A673 (cell line): Measurements from ENCODE around the gene IGFL4. TPM values are rescaled to one million over a fixed set of nuclear protein-coding genes. Genes with fewer than 3 reads are reported as not detected.

Experiments
- BruUV-seq: library from RNA; stranded (reverse); fragments of 400-500 nt; replicated peaks from 2 replicates; lab custom pipeline; 2021; lab: Mats Ljungman, UMichigan
- CTCF ChIA-PET: fragments of 300-600 bp; sonication (Branson Sonifier 250); formaldehyde crosslinking; loops from one replicate; lab custom pipeline; 2022; ENCODE audit warnings: antibody characterized with exemption; lab: Charles Lee
- POLR2A ChIA-PET: fragments of 300-600 bp; sonication (Branson Sonifier 250); formaldehyde crosslinking; loops from one replicate; lab custom pipeline; 2022; ENCODE audit warnings: antibody characterized with exemption; ENCODE audit not compliant: low non-redundant PET; lab: Charles Lee
- DNase-seq: peaks from one replicate; pipeline ENCODE4 v3.0.0-alpha.2; 2015; ENCODE audit warnings: low spot score
- H3K27ac ChIP-seq: fragments of 200-600 bp; sonication (generic); 2 replicates; pipeline ENCODE4 v1.5.1; 2016; ENCODE audit warnings: mixed run types, low read depth, mild to moderate bottlenecking, mixed read lengths, antibody characterized with exemption, low read length; ENCODE audit not compliant: poor library complexity, severe bottlenecking
- H3K27me3 ChIP-seq: fragments of 200-600 bp; sonication (generic); replicated peaks from 2 replicates; pipeline ENCODE4 v1.6.1; 2017; ENCODE audit warnings: mixed run types, low read depth, mild to moderate bottlenecking, mixed read lengths, antibody characterized with exemption, low read length; ENCODE audit not compliant: insufficient read depth, poor library complexity
- H3K36me3 ChIP-seq: fragments of 200-600 bp; sonication (generic); 2 replicates; pipeline ENCODE4 v1.6.1; 2016; ENCODE audit warnings: mixed run types, mild to moderate bottlenecking, mixed read lengths, antibody characterized with exemption, low read length; ENCODE audit not compliant: insufficient read depth, poor library complexity, severe bottlenecking
- H3K4me1 ChIP-seq: fragments of 200-600 bp; sonication (generic); 2 replicates; pipeline ENCODE4 v1.6.1; 2017; ENCODE audit warnings: mixed run types, mild to moderate bottlenecking, mixed read lengths, antibody characterized with exemption, low read length; ENCODE audit not compliant: insufficient read depth, poor library complexity, severe bottlenecking
- H3K4me3 ChIP-seq: fragments of 200-600 bp; sonication (generic); 2 replicates; pipeline ENCODE4 v1.5.1; 2016; ENCODE audit warnings: low read depth, mixed run types, mild to moderate bottlenecking, mixed read lengths, low read length; ENCODE audit not compliant: poor library complexity, severe bottlenecking
- H3K9me3 ChIP-seq: fragments of 200-600 bp; sonication (generic); 2 replicates; pipeline ENCODE4 v1.6.1; 2016; ENCODE audit warnings: mixed run types, low read depth, mild to moderate bottlenecking, mixed read lengths, antibody characterized with exemption, low read length; ENCODE audit not compliant: poor library complexity, severe bottlenecking
- EZH2 ChIP-seq: fragments of 200-600 bp; sonication (generic); IDR thresholded peaks from 2 replicates; pipeline ENCODE4 v1.6.1; 2017; ENCODE audit warnings: borderline replicate concordance, low read depth, mild to moderate bottlenecking, mixed read lengths, antibody characterized with exemption, low read length; ENCODE audit not compliant: poor library complexity, severe bottlenecking
- intact Hi-C: fragments of 100-400 bp; cut with micrococcal nuclease; formaldehyde crosslinking; loops from one replicate; pipeline ENCODE4 v1.10.0; 2022; ENCODE audit not compliant: unreplicated experiment
- total RNA-seq: library from RNA; stranded (reverse); gene quantifications from 2 replicates; pipeline ENCODE4 v1.2.3, GENCODE V29; 2021
- TF ChIP-seq, protein P1 (sequence below): fragments of 300-800, 200-600 bp; sonication (generic); conservative IDR thresholded peaks from 2 replicates; pipeline ENCODE4 v1.5.1; 2017; ENCODE audit warnings: low read depth, mild to moderate bottlenecking, antibody characterized with exemption, low read length, moderate library complexity, mixed read lengths

Gene IGFL4
- total RNA-seq, 1 experiment from 2014 or later = not detected

DNA sequence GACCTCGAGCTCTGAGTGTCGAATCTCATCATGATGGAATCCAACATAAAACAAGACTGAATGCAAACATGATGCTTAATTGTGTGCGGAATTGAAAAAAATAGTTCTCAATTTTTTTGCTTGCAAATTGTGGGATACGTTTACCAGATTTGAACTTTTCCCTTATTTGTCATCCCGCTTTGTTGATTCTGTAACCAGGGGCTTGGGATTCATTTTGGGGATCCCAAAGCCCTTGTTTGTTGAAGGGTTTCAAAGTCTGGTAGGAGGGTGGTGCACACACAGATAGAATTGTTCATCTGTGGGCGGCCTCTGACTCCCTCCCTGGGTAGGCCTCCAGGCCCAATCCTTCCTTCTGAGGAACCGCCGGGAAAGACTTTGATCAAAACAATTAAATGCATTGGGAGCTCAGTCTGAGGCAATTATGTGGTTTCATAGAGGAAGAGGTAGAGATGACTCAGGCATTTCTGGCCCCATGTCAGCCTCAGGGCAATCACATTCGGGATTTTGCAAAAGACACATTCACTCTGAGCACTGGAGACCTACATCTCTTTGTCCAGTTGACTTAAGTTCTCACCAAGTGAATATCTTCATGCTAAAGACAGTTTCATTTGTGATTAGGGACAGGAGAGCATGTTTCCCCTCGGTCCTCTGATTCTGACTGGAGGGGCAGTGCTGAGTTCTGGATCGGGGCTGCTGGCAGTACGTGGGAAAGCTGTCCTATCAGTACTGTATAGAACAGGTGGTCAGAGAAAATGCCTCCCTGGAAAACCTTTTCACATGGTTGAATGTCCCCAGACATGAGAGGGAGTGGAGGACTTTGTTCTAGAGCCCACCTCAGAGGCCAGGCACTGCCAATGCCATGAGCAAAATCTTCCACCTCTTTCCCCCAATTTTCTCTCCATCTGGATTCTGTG is 27.8 kb upstream of the IGFL4 start:
- POLR2A ChIA-PET = no interaction called here
- DNase-seq = peak; percentile 61
- intact Hi-C loops = no loop called here
- BruUV-seq = no TSS peak
- TF ChIP-seq EZH2 = no peak
- TF ChIP-seq, protein P1, sequence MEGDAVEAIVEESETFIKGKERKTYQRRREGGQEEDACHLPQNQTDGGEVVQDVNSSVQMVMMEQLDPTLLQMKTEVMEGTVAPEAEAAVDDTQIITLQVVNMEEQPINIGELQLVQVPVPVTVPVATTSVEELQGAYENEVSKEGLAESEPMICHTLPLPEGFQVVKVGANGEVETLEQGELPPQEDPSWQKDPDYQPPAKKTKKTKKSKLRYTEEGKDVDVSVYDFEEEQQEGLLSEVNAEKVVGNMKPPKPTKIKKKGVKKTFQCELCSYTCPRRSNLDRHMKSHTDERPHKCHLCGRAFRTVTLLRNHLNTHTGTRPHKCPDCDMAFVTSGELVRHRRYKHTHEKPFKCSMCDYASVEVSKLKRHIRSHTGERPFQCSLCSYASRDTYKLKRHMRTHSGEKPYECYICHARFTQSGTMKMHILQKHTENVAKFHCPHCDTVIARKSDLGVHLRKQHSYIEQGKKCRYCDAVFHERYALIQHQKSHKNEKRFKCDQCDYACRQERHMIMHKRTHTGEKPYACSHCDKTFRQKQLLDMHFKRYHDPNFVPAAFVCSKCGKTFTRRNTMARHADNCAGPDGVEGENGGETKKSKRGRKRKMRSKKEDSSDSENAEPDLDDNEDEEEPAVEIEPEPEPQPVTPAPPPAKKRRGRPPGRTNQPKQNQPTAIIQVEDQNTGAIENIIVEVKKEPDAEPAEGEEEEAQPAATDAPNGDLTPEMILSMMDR = no peak
- peaks cover 20% of the 10 kb centered on the region for H3K27me3 ChIP-seq
- no peak overlapping the region for H3K27ac ChIP-seq
- H3K4me1 ChIP-seq = no peaks in the 10 kb centered on the region
- no peaks in the 10 kb centered on the region for H3K36me3 ChIP-seq
- CTCF ChIA-PET = interaction anchor here (1.4 kb wide), 1 partner anchor 9 kb away, joined by 5 read pairs; no protein-coding TSS in a partner anchor
- no peak overlapping the region for H3K4me3 ChIP-seq
- H3K9me3 ChIP-seq = no peaks in the 10 kb centered on the region

DNA sequence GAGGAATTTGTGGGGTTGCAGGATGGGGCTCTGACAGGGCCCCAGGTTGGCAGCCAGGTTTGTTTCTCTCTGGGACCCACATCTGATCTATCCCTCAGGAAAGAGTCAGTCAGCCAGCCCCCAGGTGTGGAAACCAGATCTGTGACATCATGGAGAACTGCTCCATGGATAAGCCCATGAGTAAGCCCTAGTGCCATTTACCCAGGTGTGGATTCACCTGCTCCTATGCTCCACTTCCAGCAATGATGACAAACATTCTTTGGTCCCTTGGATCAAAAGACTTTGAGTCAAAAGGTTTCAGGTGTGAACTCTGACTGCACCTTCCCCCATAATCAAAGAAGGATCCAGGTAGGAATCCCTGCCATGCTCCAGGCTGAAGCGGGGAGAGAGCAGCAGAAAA is 26.9 kb upstream of the IGFL4 start:
- intact Hi-C loops = no loop called here
- H3K27ac ChIP-seq = no peak overlapping the region
- DNase-seq = no peak
- TF ChIP-seq, protein P1 = no peak
- TF ChIP-seq EZH2 = no peak
- no peaks in the 10 kb centered on the region for H3K36me3 ChIP-seq
- H3K9me3 ChIP-seq = no peaks in the 10 kb centered on the region
- ChIA-PET POLR2A (no interaction called here), CTCF (interaction anchor here (1.4 kb wide), 1 partner anchor 10 kb away, joined by 5 read pairs; no protein-coding TSS in a partner anchor)
- H3K4me3 ChIP-seq = no peak overlapping the region
- no peaks in the 10 kb centered on the region for H3K4me1 ChIP-seq
- H3K27me3 ChIP-seq = peaks cover 11% of the 10 kb centered on the region
- no TSS peak for BruUV-seq

DNA sequence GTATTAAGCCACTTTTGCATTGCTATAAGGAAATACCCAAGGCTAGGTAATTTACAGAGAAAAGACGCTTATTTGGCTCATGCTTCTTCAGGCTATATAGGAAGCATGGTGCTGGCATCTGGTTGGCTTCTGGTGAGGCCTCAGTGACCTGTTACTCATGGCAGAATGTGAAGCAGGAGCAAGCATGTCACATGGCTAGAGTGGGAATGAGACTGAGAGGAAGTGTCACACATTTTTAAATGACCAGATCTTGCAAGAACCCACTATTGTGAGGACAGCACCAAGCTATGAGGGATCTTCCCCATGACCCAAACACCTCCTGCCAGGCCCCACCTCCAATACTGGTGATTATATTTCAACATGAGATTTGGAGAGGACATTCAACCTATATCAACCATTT is 25.7 kb upstream of the IGFL4 start:
- CTCF ChIA-PET = interaction anchor here (0.6 kb wide), 1 partner anchor 568 kb away, joined by 6 read pairs; no protein-coding TSS in a partner anchor
- Histone ChIP-seq H3K27ac (no peak overlapping the region), H3K9me3 (peaks cover 11% of the 10 kb centered on the region), H3K36me3 (no peaks in the 10 kb centered on the region), H3K4me3 (no peak overlapping the region), H3K27me3 (peaks cover 11% of the 10 kb centered on the region), H3K4me1 (no peaks in the 10 kb centered on the region)
- BruUV-seq = no TSS peak
- no peak for DNase-seq
- TF ChIP-seq EZH2 = no peak
- TF ChIP-seq, protein P1 = no peak
- POLR2A ChIA-PET = no interaction called here
- intact Hi-C loops = no loop called here
